IMR-90 (cell line): ENCODE results near the gene ANP32B. TPM values are rescaled to one million over a fixed set of nuclear protein-coding genes. Genes with fewer than 3 reads are reported as not detected.
"Not testable (repeated sequence)": the region's sequence is repeated elsewhere in the genome, so short reads cannot be mapped to it uniquely, and the experiment has no call there.

ENCODE experiments used
- ATAC-seq: fragments of 200-7000 bp; cut with Tn5 transposase; 2 replicates; pipeline ENCODE4 v1.9.1; 2020; ENCODE audit warnings: low read depth, mild to moderate bottlenecking, moderate library complexity
- BruUV-seq: library from RNA; stranded (reverse); fragments of 400-500 nt; replicated peaks from 2 replicates; lab custom pipeline; 2021; lab: Mats Ljungman, UMichigan
- CTCF ChIA-PET: fragments of 300-600 bp; formaldehyde crosslinking; extraction: SDS; loops from one replicate; lab custom pipeline; 2021; ENCODE audit warnings: antibody characterized with exemption; lab: Yijun Ruan, JAX
- POLR2A ChIA-PET: fragments of 300-600 bp; sonication (Branson Sonifier 250); formaldehyde crosslinking; loops from one replicate; lab custom pipeline; 2022; ENCODE audit warnings: antibody characterized with exemption; ENCODE audit not compliant: unreplicated experiment; lab: Charles Lee
- DNase-seq: peaks from one replicate; pipeline ENCODE4 v3.0.0; 2013
- H2AFZ ChIP-seq: replicated peaks from 2 replicates; pipeline ENCODE3; 2013; ENCODE audit warnings: low read length, mild to moderate bottlenecking; ENCODE audit not compliant: poor library complexity
- H2AK5ac ChIP-seq: 2 replicates; pipeline ENCODE4 v1.6.1; 2013; ENCODE audit warnings: low read depth, low read length, inconsistent platforms
- H2AK9ac ChIP-seq: replicated peaks from 2 replicates; pipeline ENCODE3; 2013; ENCODE audit warnings: mild to moderate bottlenecking, low read depth, low read length, moderate library complexity; ENCODE audit not compliant: poor library complexity
- H2BK120ac ChIP-seq: 2 replicates; pipeline ENCODE4 v1.6.1; 2013; ENCODE audit warnings: low read depth, low read length, inconsistent platforms
- H2BK15ac ChIP-seq: 3 replicates; pipeline ENCODE4 v1.6.1; 2013; ENCODE audit warnings: low read depth, low read length, inconsistent platforms
- H2BK20ac ChIP-seq: 2 replicates; pipeline ENCODE4 v1.6.1; 2013; ENCODE audit warnings: low read depth, mild to moderate bottlenecking, inconsistent platforms, low read length, moderate library complexity
- H2BK5ac ChIP-seq: 2 replicates; pipeline ENCODE4 v1.6.1; 2013; ENCODE audit warnings: mild to moderate bottlenecking, low read depth, low read length, inconsistent platforms; ENCODE audit not compliant: poor library complexity, severe bottlenecking
- H3K14ac ChIP-seq: replicated peaks from 2 replicates; pipeline ENCODE4 v1.6.1; 2013; ENCODE audit warnings: low read depth, low read length, inconsistent platforms
- H3K18ac ChIP-seq: 2 replicates; pipeline ENCODE4 v1.6.1; 2013; ENCODE audit warnings: low read depth, low read length, control low read depth
- H3K23ac ChIP-seq: 2 replicates; pipeline ENCODE4 v1.6.1; 2013; ENCODE audit warnings: low read depth, low read length, inconsistent platforms
- H3K27ac ChIP-seq: 2 replicates; pipeline ENCODE4 v1.5.1; 2013; ENCODE audit warnings: mild to moderate bottlenecking, control low read depth, low read length; ENCODE audit not compliant: insufficient read depth
- H3K27me3 ChIP-seq: 2 replicates; pipeline ENCODE4 v1.6.1; 2013; ENCODE audit warnings: low read length; ENCODE audit not compliant: control insufficient read depth, insufficient read depth
- H3K36me3 ChIP-seq: 2 replicates; pipeline ENCODE4 v1.6.1; 2013; ENCODE audit warnings: low read length, mixed read lengths; ENCODE audit not compliant: control insufficient read depth, insufficient read depth
- H3K4ac ChIP-seq: 2 replicates; pipeline ENCODE4 v1.6.1; 2013; ENCODE audit warnings: low read depth, low read length, inconsistent platforms
- H3K4me1 ChIP-seq: 2 replicates; pipeline ENCODE4 v1.6.1; 2013; ENCODE audit warnings: low read length, mixed read lengths; ENCODE audit not compliant: control insufficient read depth, insufficient read depth
- H3K4me2 ChIP-seq: 2 replicates; pipeline ENCODE4 v1.6.1; 2013; ENCODE audit warnings: low read depth, mild to moderate bottlenecking, control low read depth, low read length, moderate library complexity
- H3K4me3 ChIP-seq: 2 replicates; pipeline ENCODE4 v1.5.1; 2013; ENCODE audit warnings: low read depth, mild to moderate bottlenecking, control low read depth, low read length, moderate library complexity; ENCODE audit not compliant: insufficient read depth
- H3K56ac ChIP-seq: 2 replicates; pipeline ENCODE4 v1.6.1; 2013; ENCODE audit warnings: low read length, inconsistent platforms; ENCODE audit not compliant: insufficient read depth; ENCODE audit errors: extremely low read depth
- H3K79me1 ChIP-seq, 2 experiments: 2 replicates each; pipeline ENCODE4 v1.6.1; 2013; ENCODE audit warnings: low read length in 2 of 2, inconsistent platforms in 1 of 2, low read depth in 1 of 2
- H3K9ac ChIP-seq: 2 replicates; pipeline ENCODE4 v1.6.1; 2013; ENCODE audit warnings: low read depth, low read length, control low read depth
- H3K9me1 ChIP-seq: 2 replicates; pipeline ENCODE4 v1.6.1; 2013; ENCODE audit warnings: low read length, inconsistent platforms; ENCODE audit not compliant: insufficient read depth
- H3K9me3 ChIP-seq: 2 replicates; pipeline ENCODE4 v1.6.1; 2013; ENCODE audit warnings: low read length; ENCODE audit not compliant: control insufficient read depth, insufficient read depth
- H4K20me1 ChIP-seq: 2 replicates; pipeline ENCODE4 v1.6.1; 2013; ENCODE audit warnings: low read length, inconsistent platforms; ENCODE audit not compliant: insufficient read depth
- H4K5ac ChIP-seq: 2 replicates; pipeline ENCODE4 v1.6.1; 2013; ENCODE audit warnings: mild to moderate bottlenecking, low read depth, low read length, control low read depth
- H4K8ac ChIP-seq, 2 experiments: 2 replicates each; pipeline ENCODE4 v1.6.1; 2013; ENCODE audit warnings: low read depth in 2 of 2, low read length in 2 of 2, control low read depth in 1 of 2, inconsistent platforms in 1 of 2
- H4K91ac ChIP-seq: 2 replicates; pipeline ENCODE4 v1.6.1; 2013; ENCODE audit warnings: low read depth, low read length, inconsistent platforms; ENCODE audit not compliant: insufficient read depth
- WGBS, 2 experiments: methylation state at CpG; one replicate each; pipeline versions ENCODE4 v1.1.5 to v1.1.7; 2013; ENCODE audit warnings: missing lambda C conversion rate in 2 of 2; ENCODE audit not compliant: insufficient read length in 1 of 2; ENCODE audit errors: extremely low coverage in 2 of 2; 5-methylcytosine and 5-hydroxymethylcytosine counted together
- dilution Hi-C: fragments of 300-500 bp; cut with HindIII; formaldehyde crosslinking; loops from one replicate; pipeline ENCODE4 v1.14.3; 2018; ENCODE audit warnings: low sequenced_read_pairs; ENCODE audit not compliant: unreplicated experiment
- in situ Hi-C: fragments of 300-500 bp; cut with MboI; formaldehyde crosslinking; loops from 3 replicates; pipeline ENCODE4 v1.14.3; 2019; ENCODE audit warnings: low sequenced_read_pairs, inconsistent platforms, mixed read lengths
- intact Hi-C: fragments of 100-400 bp; cut with micrococcal nuclease; formaldehyde crosslinking; loops from 2 replicates; pipeline ENCODE4 v1.10.0; 2022
- polyA plus RNA-seq, 3 experiments: library from polyadenylated mRNA; depleted of rRNA; stranded (reverse); fragments of >200 nt; gene quantifications; 2 replicates each; pipeline ENCODE4 v1.2.3, GENCODE V29; 2012; ENCODE audit warnings: low replicate concordance in 1 of 3
- total RNA-seq: library from RNA; depleted of rRNA; stranded (reverse); fragments of >200 nt; gene quantifications from 2 replicates; pipeline ENCODE4 v1.2.3, GENCODE V29; 2012

The ANP32B gene
- total and polyA plus RNA-seq, 2 of the 4 experiments (the other 2 are of a cell fraction), result 3.9 to 46.8 TPM

- H2BK120ac ChIP-seq, in situ Hi-C loops, H3K18ac ChIP-seq, intact Hi-C loops, H2AFZ ChIP-seq, CTCF ChIA-PET, H3K9ac ChIP-seq, H4K91ac ChIP-seq, H4K20me1 ChIP-seq, H3K9me1 ChIP-seq, H2BK20ac ChIP-seq, H3K4me2 ChIP-seq, POLR2A ChIA-PET, H3K4me3 ChIP-seq, H3K9me3 ChIP-seq, H2BK5ac ChIP-seq, H3K27ac ChIP-seq, H2BK15ac ChIP-seq, H3K4ac ChIP-seq, H4K5ac ChIP-seq, H3K23ac ChIP-seq, DNase-seq, BruUV-seq, H3K4me1 ChIP-seq, H3K79me1 ChIP-seq, H3K36me3 ChIP-seq, H3K56ac ChIP-seq, H2AK5ac ChIP-seq, H3K14ac ChIP-seq, dilution Hi-C loops, H2AK9ac ChIP-seq, ATAC-seq, H4K8ac ChIP-seq: not testable (repeated sequence)
- no CpG with 5 or more reads among the region's 5 CpGs for WGBS, 2 experiments
- H3K27me3 ChIP-seq, result peaks cover 23% of the 10 kb centered on the region
Measured at GRCh38 chr9:97950873-97951272, 32.3 kb upstream of the ANP32B start.
